ENCODE data around the gene NCOA3.
A peak's percentile ranks its signal among the peaks of the same experiment; 100 is the strongest.

The NCOA3 gene

GRCh38 chr20:47701612-47702011 lies 199.9 kb downstream of the NCOA3 start:
- Histone ChIP-seq H3K36me3 (replicated peaks) (no peaks in the 10 kb centered on the region), H3K27ac (no peak overlapping the region), H3K4me3 (ENCODE audit: low read depth, low read length) (no peak overlapping the region), H3K27me3 (replicated peaks) (no peaks in the 10 kb centered on the region)
- TF ChIP-seq CTCF (IDR thresholded peaks at IDR 0.05; ENCODE audit: low read depth, low read length, missing control alignments) = no peak
- in situ Hi-C loops (cut with HindIII; ENCODE audit: low pct_ligation_motif_present, low sequenced_read_pairs) = no loop called here
- DNase-seq = no peak

GRCh38 chr20:47703748-47704147 lies 202.1 kb downstream of the NCOA3 start:
- peak; percentile 48 for DNase-seq
- H3K36me3 ChIP-seq (replicated peaks) = no peaks in the 10 kb centered on the region
- no peak overlapping the region for H3K27ac ChIP-seq
- no peaks in the 10 kb centered on the region for H3K27me3 ChIP-seq (replicated peaks)
- TF ChIP-seq CTCF (IDR thresholded peaks at IDR 0.05; ENCODE audit: low read depth, low read length, missing control alignments) = no peak
- no peak overlapping the region for H3K4me3 ChIP-seq (ENCODE audit: low read depth, low read length)
- in situ Hi-C loops (cut with HindIII; ENCODE audit: low pct_ligation_motif_present, low sequenced_read_pairs) = no loop called here

DNA sequence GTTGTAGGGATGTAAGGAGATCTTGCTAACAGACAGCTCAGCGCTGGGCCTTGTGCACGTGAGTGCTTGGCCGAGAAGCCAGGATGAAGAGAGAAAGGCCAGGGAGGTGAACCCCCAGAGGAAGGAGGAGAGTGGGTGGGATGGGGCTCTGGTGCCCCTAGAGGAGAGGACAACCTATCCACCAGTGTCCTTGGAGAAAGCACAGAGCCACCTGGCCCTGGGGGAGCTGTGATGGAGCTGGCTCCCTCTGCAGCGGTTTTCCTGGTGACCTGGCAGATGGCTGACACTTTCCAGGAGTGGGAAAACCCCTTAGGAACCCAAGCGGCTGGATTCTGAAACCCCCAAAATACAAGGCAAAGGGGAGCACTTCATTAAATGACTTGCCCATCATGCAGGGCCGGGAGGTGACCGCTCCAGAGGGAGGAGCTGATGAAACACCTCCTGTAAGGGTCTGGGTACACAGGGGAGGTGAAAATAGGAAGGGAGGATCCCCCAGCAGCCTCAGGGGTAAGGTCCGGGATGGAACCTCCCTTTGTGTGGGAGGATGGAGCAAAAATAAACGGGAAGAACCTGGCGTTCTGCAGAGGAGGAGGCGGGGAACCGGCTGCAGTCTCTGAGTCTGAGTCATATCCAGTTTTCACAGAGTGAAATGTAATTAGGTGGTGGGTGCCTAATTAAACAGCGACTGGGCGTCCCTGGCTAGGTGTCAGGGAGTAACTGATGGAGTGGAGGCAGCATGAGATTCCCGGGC lies 203.2 kb downstream of the NCOA3 start:
- no peak for TF ChIP-seq CTCF (IDR thresholded peaks at IDR 0.05; ENCODE audit: low read depth, low read length, missing control alignments)
- H3K27me3 ChIP-seq (replicated peaks) = no peaks in the 10 kb centered on the region
- no peak overlapping the region for H3K27ac ChIP-seq
- H3K36me3 ChIP-seq (replicated peaks) = no peaks in the 10 kb centered on the region
- DNase-seq = no peak
- in situ Hi-C loops (cut with HindIII; ENCODE audit: low pct_ligation_motif_present, low sequenced_read_pairs) = no loop called here
- H3K4me3 ChIP-seq (ENCODE audit: low read depth, low read length) = no peak overlapping the region

- H3K36me3 ChIP-seq (replicated peaks) = no peaks in the 10 kb centered on the region
- H3K27me3 ChIP-seq (replicated peaks) = no peaks in the 10 kb centered on the region
- no peak for DNase-seq
- H3K27ac ChIP-seq = no peak overlapping the region
- TF ChIP-seq CTCF (IDR thresholded peaks at IDR 0.05; ENCODE audit: low read depth, low read length, missing control alignments) = no peak
- no peak overlapping the region for H3K4me3 ChIP-seq (ENCODE audit: low read depth, low read length)
- in situ Hi-C loops (cut with HindIII; ENCODE audit: low pct_ligation_motif_present, low sequenced_read_pairs) = no loop called here
These were observed 203.8 kb downstream of the NCOA3 start for GRCh38 chr20:47705497-47705856.

DNA sequence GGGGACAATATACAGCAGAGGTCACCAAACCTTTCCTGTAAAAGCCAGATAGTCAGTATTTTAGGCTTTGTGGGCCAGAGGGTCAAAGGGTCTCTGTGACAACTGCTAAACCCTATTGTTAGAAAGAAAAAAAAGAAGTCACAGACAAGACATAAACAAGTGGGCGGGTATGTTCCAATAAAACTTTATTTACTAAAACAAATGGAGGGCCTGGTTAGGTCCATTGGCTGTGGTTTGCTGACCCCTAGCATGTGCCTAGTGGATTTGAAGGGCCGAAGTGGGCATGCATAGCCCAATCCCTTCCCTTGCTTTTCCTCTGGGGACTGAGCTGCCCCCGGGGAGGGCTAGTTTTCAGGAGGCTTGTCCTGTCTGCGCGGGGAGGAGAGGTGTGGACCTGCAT lies 204.7 kb downstream of the NCOA3 start:
- Histone ChIP-seq H3K27me3 (replicated peaks) (no peaks in the 10 kb centered on the region), H3K4me3 (ENCODE audit: low read depth, low read length) (no peak overlapping the region), H3K36me3 (replicated peaks) (no peaks in the 10 kb centered on the region), H3K27ac (no peak overlapping the region)
- no peak for TF ChIP-seq CTCF (IDR thresholded peaks at IDR 0.05; ENCODE audit: low read depth, low read length, missing control alignments)
- in situ Hi-C loops (cut with HindIII; ENCODE audit: low pct_ligation_motif_present, low sequenced_read_pairs) = no loop called here
- no peak for DNase-seq

Measured in brain microvascular endothelial cell (primary cell).